H9 (cell line): ENCODE results near the gene PLEKHA5. TPM values are rescaled to one million over a fixed set of nuclear protein-coding genes. Genes with fewer than 3 reads are reported as not detected.

Experiments used
- DNase-seq: peaks from one replicate; pipeline ENCODE4 v3.0.0-alpha.2; 2017
- H2AFZ ChIP-seq: one replicate; pipeline ENCODE4 v1.6.1; 2013; ENCODE audit warnings: mild to moderate bottlenecking, low read length, control low read depth, moderate library complexity
- H2AK5ac ChIP-seq: 2 replicates; pipeline ENCODE4 v1.6.1; 2013; ENCODE audit warnings: low read length, control low read depth, mixed read lengths; ENCODE audit not compliant: insufficient read length
- H2BK120ac ChIP-seq: one replicate; pipeline ENCODE4 v1.6.1; 2013; ENCODE audit warnings: low read depth, mild to moderate bottlenecking, low read length, control low read depth, inconsistent platforms; ENCODE audit not compliant: poor library complexity, severe bottlenecking
- H2BK12ac ChIP-seq: 2 replicates; pipeline ENCODE4 v1.6.1; 2013; ENCODE audit warnings: low read length, control low read depth, mixed read lengths, low read depth; ENCODE audit not compliant: insufficient read length
- H2BK15ac ChIP-seq: 2 replicates; pipeline ENCODE4 v1.6.1; 2013; ENCODE audit warnings: low read depth, low read length, control low read depth
- H2BK20ac ChIP-seq: one replicate; pipeline ENCODE4 v1.6.1; 2013; ENCODE audit warnings: low read depth, mild to moderate bottlenecking, low read length, control low read depth, inconsistent platforms; ENCODE audit not compliant: poor library complexity, severe bottlenecking
- H2BK5ac ChIP-seq: 2 replicates; pipeline ENCODE4 v1.6.1; 2013; ENCODE audit warnings: low read length, control low read depth, mixed read lengths; ENCODE audit not compliant: insufficient read length
- H3K14ac ChIP-seq: 2 replicates; pipeline ENCODE4 v1.6.1; 2013; ENCODE audit warnings: low read length, control low read depth; ENCODE audit not compliant: insufficient read depth
- H3K18ac ChIP-seq: 2 replicates; pipeline ENCODE4 v1.6.1; 2013; ENCODE audit warnings: low read depth, mild to moderate bottlenecking, mixed read lengths, low read length, control low read depth; ENCODE audit not compliant: insufficient read length
- H3K23ac ChIP-seq: 2 replicates; pipeline ENCODE4 v1.6.1; 2013; ENCODE audit warnings: low read length, control low read depth, mixed read lengths, low read depth; ENCODE audit not compliant: insufficient read length
- H3K23me2 ChIP-seq: 2 replicates; pipeline ENCODE4 v1.6.1; 2013; ENCODE audit warnings: low read depth, mild to moderate bottlenecking, mixed read lengths, low read length, control low read depth; ENCODE audit not compliant: insufficient read length, poor library complexity, severe bottlenecking
- H3K27ac ChIP-seq: 2 replicates; pipeline ENCODE4 v1.5.1; 2013; ENCODE audit warnings: low read length, control low read depth, mixed read lengths, low read depth; ENCODE audit not compliant: insufficient read length
- H3K27me3 ChIP-seq: 2 replicates; pipeline ENCODE4 v1.6.1; 2013; ENCODE audit warnings: low read length, control low read depth, inconsistent platforms; ENCODE audit not compliant: insufficient read depth
- H3K4ac ChIP-seq: 2 replicates; pipeline ENCODE4 v1.6.1; 2013; ENCODE audit warnings: low read depth, mild to moderate bottlenecking, control low read depth, inconsistent platforms, low read length, moderate library complexity
- H3K4me1 ChIP-seq: 2 replicates; pipeline ENCODE4 v1.6.1; 2013; ENCODE audit warnings: low read length, control low read depth, inconsistent platforms; ENCODE audit not compliant: insufficient read depth
- H3K4me2 ChIP-seq: 2 replicates; pipeline ENCODE4 v1.6.1; 2013; ENCODE audit warnings: low read length, control low read depth, mixed read lengths; ENCODE audit not compliant: insufficient read length, insufficient read depth
- H3K56ac ChIP-seq: 2 replicates; pipeline ENCODE4 v1.6.1; 2013; ENCODE audit warnings: low read depth, mild to moderate bottlenecking, mixed read lengths, low read length, control low read depth; ENCODE audit not compliant: insufficient read length
- H3K79me1 ChIP-seq: 2 replicates; pipeline ENCODE4 v1.6.1; 2013; ENCODE audit warnings: low read depth, mild to moderate bottlenecking, moderate library complexity, low read length, control low read depth, inconsistent platforms; ENCODE audit not compliant: insufficient read depth, poor library complexity, severe bottlenecking
- H3K79me2 ChIP-seq: 2 replicates; pipeline ENCODE4 v1.6.1; 2013; ENCODE audit warnings: low read length, control low read depth, inconsistent platforms; ENCODE audit not compliant: insufficient read depth
- H3K9ac ChIP-seq: 2 replicates; pipeline ENCODE4 v1.6.1; 2013; ENCODE audit warnings: low read length, control low read depth, mixed read lengths; ENCODE audit not compliant: insufficient read length; ENCODE audit errors: extremely low read depth
- H3K9me3 ChIP-seq: one replicate; pipeline ENCODE4 v1.6.1; 2013; ENCODE audit warnings: low read depth, low read length, inconsistent platforms; ENCODE audit not compliant: control insufficient read depth
- H3T11ph ChIP-seq: one replicate; pipeline ENCODE4 v1.6.1; 2013; ENCODE audit warnings: mild to moderate bottlenecking, low read length, control low read depth, inconsistent platforms
- H4K20me1 ChIP-seq: one replicate; pipeline ENCODE4 v1.6.1; 2013; ENCODE audit not compliant: control insufficient read depth, insufficient read length, insufficient read depth
- H4K5ac ChIP-seq: 2 replicates; pipeline ENCODE4 v1.6.1; 2013; ENCODE audit warnings: low read depth, mild to moderate bottlenecking, mixed read lengths, low read length, control low read depth; ENCODE audit not compliant: insufficient read length
- H4K8ac ChIP-seq: replicated peaks from 2 replicates; pipeline ENCODE4 v1.6.1; 2013; ENCODE audit warnings: low read length, control low read depth, mixed read lengths, low read depth; ENCODE audit not compliant: insufficient read length
- H4K91ac ChIP-seq: 2 replicates; pipeline ENCODE4 v1.6.1; 2013; ENCODE audit warnings: low read depth, mild to moderate bottlenecking, moderate library complexity, mixed read lengths, low read length, control low read depth; ENCODE audit not compliant: insufficient read length
- H3K27ac Mint-ChIP-seq, 3 experiments: 2 replicates in 2 of 3; 3 replicates in 1 of 3; pipeline ENCODE4 v1.8.0; 2020 to 2021; ENCODE audit warnings: mixed read lengths in 3 of 3, mild to moderate bottlenecking in 1 of 3, moderate library complexity in 1 of 3
- H3K27me3 Mint-ChIP-seq: 2 replicates; pipeline ENCODE4 v1.8.0; 2021; ENCODE audit warnings: low read depth, mild to moderate bottlenecking, moderate library complexity, mixed read lengths
- H3K36me3 Mint-ChIP-seq, 3 experiments: 2 replicates in 2 of 3; 3 replicates in 1 of 3; pipeline ENCODE4 v1.8.0; 2020 to 2021; ENCODE audit warnings: low read depth in 3 of 3, mixed read lengths in 3 of 3; ENCODE audit not compliant: insufficient read depth in 1 of 3
- H3K4me1 Mint-ChIP-seq, 2 experiments: 2 replicates each; pipeline ENCODE4 v1.8.0; 2020; ENCODE audit warnings: mixed read lengths in 2 of 2
- H3K4me3 Mint-ChIP-seq, 2 experiments: 2 replicates in 1 of 2; 3 replicates in 1 of 2; pipeline ENCODE4 v1.8.0; 2020 to 2021; ENCODE audit warnings: mild to moderate bottlenecking in 2 of 2, mixed read lengths in 2 of 2, moderate library complexity in 1 of 2
- H3K9me3 Mint-ChIP-seq, 2 experiments: 2 replicates in 1 of 2; 3 replicates in 1 of 2; pipeline ENCODE4 v1.8.0; 2020; ENCODE audit warnings: mild to moderate bottlenecking in 2 of 2, mixed read lengths in 2 of 2, moderate library complexity in 1 of 2
- CTCF ChIP-seq: fragments of 200-600 bp; sonication (generic); conservative IDR thresholded peaks from 3 replicates; pipeline ENCODE4 v1.8.0; 2021; ENCODE audit warnings: antibody characterized with exemption, mild to moderate bottlenecking
- WGBS: extraction: QIAGEN DNeasy Blood & Tissue Kit; methylation state at CpG from one replicate; pipeline ENCODE4 v1.1.7; 2013; ENCODE audit warnings: missing lambda C conversion rate, low lambda C conversion rate, mixed read lengths; ENCODE audit not compliant: insufficient read length; ENCODE audit errors: extremely low coverage; 5-methylcytosine and 5-hydroxymethylcytosine counted together
- total RNA-seq: library from RNA; stranded (reverse); gene quantifications from 2 replicates; pipeline ENCODE4 v1.2.1, GENCODE V29; 2021

The PLEKHA5 gene
- total RNA-seq, 1 experiment from 2014 or later = 86.7 TPM

- H3K36me3 Mint-ChIP-seq = peaks cover 0 to 5% (median 1%) of the 10 kb centered on the region in 3 experiments; a peak in 1 of 7 replicates
- Histone ChIP-seq H3K23me2 (no peaks in the 10 kb centered on the region), H4K8ac (no peak overlapping the region), H3K27me3 (no peaks in the 10 kb centered on the region), H2BK20ac (no peak overlapping the region), H2AFZ (no peak overlapping the region), H2BK120ac (no peak overlapping the region), H3K79me1 (no peaks in the 10 kb centered on the region), H4K5ac (no peak overlapping the region), H2BK5ac (no peak overlapping the region), H2BK15ac (no peak overlapping the region), H3K9me3 (no peaks in the 10 kb centered on the region), H3K27ac (no peak overlapping the region), H3K56ac (no peak overlapping the region), H3K4me1 (no peaks in the 10 kb centered on the region), H3K79me2 (peaks cover 2% of the 10 kb centered on the region; the same call in 1 of the 2 replicates), H4K20me1 (no peaks in the 10 kb centered on the region), H3K18ac (no peak overlapping the region), H3T11ph (no peak overlapping the region), H3K9ac (no peak overlapping the region), H3K4me2 (no peak overlapping the region), H2AK5ac (no peak overlapping the region), H3K23ac (no peak overlapping the region), H3K14ac (no peak overlapping the region), H2BK12ac (no peak overlapping the region), H3K4ac (no peak overlapping the region), H4K91ac (no peak overlapping the region)
- no CpG with 5 or more reads among the region's 3 CpGs for WGBS
- TF ChIP-seq CTCF = no peak
- H3K4me3 Mint-ChIP-seq = no peak overlapping the region
- no peak overlapping the region for H3K27ac Mint-ChIP-seq
- peaks cover 4 to 11% of the 10 kb centered on the region in 2 experiments; a peak in 3 of 4 replicates for H3K4me1 Mint-ChIP-seq
- H3K9me3 Mint-ChIP-seq = no peaks in the 10 kb centered on the region
- H3K27me3 Mint-ChIP-seq = no peaks in the 10 kb centered on the region; the same call in 1 of the 2 replicates
- no peak for DNase-seq
These were observed 34.2 kb upstream of the PLEKHA5 start for GRCh38 chr12:19095331-19095730.
